Measurements from ENCODE around the gene OXNAD1.
A peak's percentile ranks its signal among the peaks of the same experiment; 100 is the strongest.

OXNAD1 gene

GRCh38 chr3:16247282-16248061 is 17.5 kb upstream of the OXNAD1 start:
- peak; percentile 70 for DNase-seq (ENCODE audit: low read depth, low spot score)

GRCh38 chr3:16248556-16248955 is 16.5 kb upstream of the OXNAD1 start:
- no peak for DNase-seq (ENCODE audit: low read depth, low spot score)

GRCh38 chr3:16249336-16249735 is 15.7 kb upstream of the OXNAD1 start:
- DNase-seq (ENCODE audit: low read depth, low spot score) = no peak

- no peak for DNase-seq (ENCODE audit: low read depth, low spot score)
These were observed 15.1 kb upstream of the OXNAD1 start for GRCh38 chr3:16249886-16250285.

- no peak for DNase-seq (ENCODE audit: low read depth, low spot score)
These were observed 13.5 kb upstream of the OXNAD1 start for GRCh38 chr3:16251316-16252085.

GRCh38 chr3:16252243-16252978 is 12.6 kb upstream of the OXNAD1 start:
- DNase-seq (ENCODE audit: low read depth, low spot score) = no peak

- no peak for DNase-seq (ENCODE audit: low read depth, low spot score)
These were observed 12.0 kb upstream of the OXNAD1 start for GRCh38 chr3:16252988-16253387.

GRCh38 chr3:16253601-16254000 is 11.4 kb upstream of the OXNAD1 start:
- no peak for DNase-seq (ENCODE audit: low read depth, low spot score)

- DNase-seq (ENCODE audit: low read depth, low spot score) = no peak
These were observed 10.1 kb upstream of the OXNAD1 start for GRCh38 chr3:16254916-16255315.

- DNase-seq (ENCODE audit: low read depth, low spot score) = no peak
These were observed 9.7 kb upstream of the OXNAD1 start for GRCh38 chr3:16255326-16255725.

- DNase-seq (ENCODE audit: low read depth, low spot score) = no peak
These were observed 9.3 kb upstream of the OXNAD1 start for GRCh38 chr3:16255726-16256125.

- no peak for DNase-seq (ENCODE audit: low read depth, low spot score)
These were observed 7.7 kb upstream of the OXNAD1 start for GRCh38 chr3:16257309-16257708.

GRCh38 chr3:16258177-16258576 is 6.8 kb upstream of the OXNAD1 start:
- DNase-seq (ENCODE audit: low read depth, low spot score) = no peak

- DNase-seq (ENCODE audit: low read depth, low spot score) = no peak
These were observed 6.1 kb upstream of the OXNAD1 start for GRCh38 chr3:16258866-16259265.

- no peak for DNase-seq (ENCODE audit: low read depth, low spot score)
These were observed 5.0 kb upstream of the OXNAD1 start for GRCh38 chr3:16260046-16260445.

GRCh38 chr3:16262174-16262573 is 2.8 kb upstream of the OXNAD1 start:
- DNase-seq (ENCODE audit: low read depth, low spot score) = no peak

GRCh38 chr3:16264174-16264707 is 771 bp upstream of the OXNAD1 start:
- no peak for DNase-seq (ENCODE audit: low read depth, low spot score)

- DNase-seq (ENCODE audit: low read depth, low spot score) = no peak
These were observed 409 bp downstream of the OXNAD1 start for GRCh38 chr3:16265455-16265786.

GRCh38 chr3:16266714-16267113 is 1.7 kb downstream of the OXNAD1 start:
- DNase-seq (ENCODE audit: low read depth, low spot score) = no peak

GRCh38 chr3:16270855-16271254 is 5.8 kb downstream of the OXNAD1 start:
- DNase-seq (ENCODE audit: low read depth, low spot score) = no peak

- DNase-seq (ENCODE audit: low read depth, low spot score) = no peak
These were observed 7.6 kb downstream of the OXNAD1 start for GRCh38 chr3:16272588-16272987.

GRCh38 chr3:16273867-16274266 is 8.9 kb downstream of the OXNAD1 start:
- DNase-seq (ENCODE audit: low read depth, low spot score) = no peak

Data from activated CD4-positive, CD25-positive, alpha-beta regulatory T cell treated with anti-CD3 and anti-CD28 coated beads, Interleukin-2, amount 50 U/mL, for 16 hours (primary cell).